GM18517 (cell line): ENCODE measurements around the gene SLC13A3.

Experiments used
- ATAC-seq: cut with Tn5 transposase; IDR thresholded peaks from one replicate; pipeline ENCODE4 v1.9.1; 2021; ENCODE audit warnings: mild to moderate bottlenecking, moderate library complexity; ENCODE audit not compliant: unreplicated experiment

The SLC13A3 gene

DNA sequence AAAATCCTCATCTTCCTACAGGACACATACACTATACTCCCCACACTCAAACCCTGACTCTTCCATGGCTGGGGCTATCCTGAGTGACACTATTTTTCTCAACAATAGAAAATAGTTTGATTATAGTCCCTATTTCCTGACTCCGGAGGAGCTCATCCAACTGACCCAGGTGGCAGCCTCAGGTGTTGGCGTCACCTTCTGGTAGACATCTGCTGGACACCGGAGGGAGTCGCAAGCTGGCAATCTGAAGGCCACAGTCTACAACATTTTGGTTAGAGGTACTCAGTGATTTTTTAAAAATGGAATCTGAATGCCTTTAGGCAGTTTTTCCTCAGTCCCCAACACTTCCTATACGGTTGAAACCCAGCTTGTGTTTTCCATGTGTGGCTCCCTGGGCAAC, 68.6 kb downstream of the SLC13A3 start:
- no peak for ATAC-seq

GRCh38 chr20:46581391-46581790, 69.9 kb downstream of the SLC13A3 start:
- no peak for ATAC-seq

DNA sequence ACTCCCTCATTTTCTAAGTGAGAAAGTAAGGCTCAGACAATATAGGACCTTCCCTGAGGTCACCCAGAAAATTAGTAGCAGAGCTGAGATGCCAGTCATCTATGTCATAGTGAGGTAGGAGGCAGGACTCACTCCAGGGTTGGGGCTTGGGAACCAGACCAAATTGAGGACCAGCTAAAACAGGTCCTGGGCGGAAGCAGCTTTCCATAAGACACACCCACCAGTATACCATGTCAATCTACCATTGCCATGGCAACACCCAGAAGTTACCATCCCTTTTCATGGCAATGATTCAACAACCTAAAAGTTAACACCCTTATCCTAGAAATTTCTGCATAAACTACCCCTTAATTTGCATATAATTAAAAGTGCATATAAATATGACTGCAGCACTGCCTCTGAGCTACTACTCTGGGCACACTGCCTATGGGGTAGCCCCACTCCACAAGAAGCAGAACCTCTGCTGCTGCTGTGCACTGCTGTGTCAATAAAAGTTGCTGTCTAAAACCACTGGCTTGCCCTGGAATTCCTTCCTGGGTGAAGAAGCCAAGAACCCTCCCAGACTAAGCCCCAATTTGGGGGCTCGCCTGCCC, 70.5 kb downstream of the SLC13A3 start:
- no peak for ATAC-seq

GRCh38 chr20:46578745-46579144, 72.5 kb downstream of the SLC13A3 start:
- ATAC-seq: no peak

DNA sequence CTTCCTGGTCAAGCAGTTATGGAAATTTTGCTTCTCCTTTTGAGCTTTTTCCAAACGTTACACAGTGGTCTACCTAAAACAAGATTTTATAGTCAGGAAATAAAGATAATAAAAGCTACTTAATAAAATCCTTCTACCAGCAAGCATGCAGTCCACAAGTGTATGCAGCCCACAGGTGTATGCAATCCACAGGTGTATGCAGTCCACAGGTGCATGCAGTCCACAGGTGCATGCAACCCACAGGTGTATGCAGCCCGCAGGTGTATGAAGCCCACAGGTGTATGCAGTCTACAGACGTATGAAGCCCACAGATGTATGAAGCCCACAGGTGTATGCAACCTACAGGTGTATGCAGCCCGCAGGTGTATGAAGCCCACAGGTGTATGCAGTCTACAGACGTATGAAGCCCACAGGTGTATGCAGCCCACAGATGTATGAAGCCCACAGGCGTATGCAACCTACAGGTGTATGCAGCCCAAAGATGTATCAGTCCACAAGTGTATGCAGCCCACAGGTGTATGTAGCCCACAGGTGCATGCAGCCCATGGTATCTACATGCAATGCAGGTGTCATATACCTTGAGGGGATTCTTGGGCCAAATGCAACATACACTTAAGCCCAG, 74.4 kb downstream of the SLC13A3 start:
- no peak for ATAC-seq

DNA sequence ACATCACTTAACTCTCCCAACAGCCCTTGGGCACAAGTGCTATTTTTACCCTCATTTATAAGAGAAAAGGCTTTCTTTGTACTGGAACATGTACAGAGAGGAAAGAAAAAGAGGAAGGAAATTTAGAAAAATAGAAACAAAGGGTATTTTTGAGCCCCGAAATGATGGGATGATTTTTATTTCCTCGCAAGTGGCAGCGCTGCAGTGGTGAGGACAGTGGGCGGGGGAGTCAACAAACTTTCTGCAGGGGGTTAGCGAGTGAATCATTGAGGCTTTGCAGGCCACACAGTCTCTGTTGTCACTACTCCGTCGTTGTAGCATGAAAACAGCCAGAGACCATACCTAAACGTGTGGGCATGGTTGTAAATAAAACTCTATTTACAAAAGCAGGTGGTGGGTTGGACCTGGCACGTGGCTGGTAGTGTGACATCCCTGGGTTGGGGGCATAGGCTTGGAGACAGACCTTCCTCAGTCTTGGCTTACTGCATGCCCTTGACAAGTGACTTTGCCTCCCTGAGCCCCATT, 75.3 kb downstream of the SLC13A3 start:
- no peak for ATAC-seq

DNA sequence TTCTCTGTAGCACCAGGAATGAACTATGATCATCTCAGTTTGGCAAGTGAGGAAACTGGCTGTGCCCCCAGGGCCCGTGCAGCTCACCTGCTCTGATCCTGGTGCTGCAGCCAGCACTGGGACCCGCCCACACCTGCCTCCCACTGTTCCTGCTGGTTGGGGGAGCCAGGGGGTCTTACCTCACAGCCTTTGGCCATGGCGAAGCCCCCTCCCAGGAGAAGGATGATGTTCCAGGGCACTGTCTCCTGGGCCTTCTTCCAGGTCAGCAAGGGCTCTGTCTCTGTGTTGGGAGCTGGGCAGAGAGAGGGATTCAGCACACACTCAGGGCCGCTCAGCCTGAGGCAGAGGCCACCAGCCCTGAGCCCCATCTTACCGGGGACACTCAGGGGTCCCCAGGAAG, 75.9 kb downstream of the SLC13A3 start:
- no peak for ATAC-seq

GRCh38 chr20:46573788-46574584, 77.3 kb downstream of the SLC13A3 start:
- no peak for ATAC-seq

DNA sequence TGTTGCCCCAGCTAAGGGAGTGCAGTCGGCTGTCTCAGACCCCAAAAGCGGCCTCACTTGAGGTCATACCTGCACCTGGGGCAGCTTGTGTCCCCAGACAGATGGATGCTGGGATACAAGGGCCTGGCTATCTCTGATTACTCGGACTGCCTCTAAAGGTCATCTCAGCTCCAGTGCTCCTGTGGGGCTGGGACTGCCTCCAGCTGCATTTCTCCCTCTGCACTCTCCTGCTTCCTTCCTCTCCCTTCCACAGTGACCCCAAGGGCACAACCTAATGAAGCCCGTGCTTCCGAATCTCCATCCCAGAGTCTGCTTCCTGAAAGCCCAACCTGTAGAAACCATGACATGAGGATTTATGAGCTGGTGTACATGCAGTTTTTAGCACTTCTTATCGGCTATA, 78.0 kb downstream of the SLC13A3 start:
- ATAC-seq: no peak

DNA sequence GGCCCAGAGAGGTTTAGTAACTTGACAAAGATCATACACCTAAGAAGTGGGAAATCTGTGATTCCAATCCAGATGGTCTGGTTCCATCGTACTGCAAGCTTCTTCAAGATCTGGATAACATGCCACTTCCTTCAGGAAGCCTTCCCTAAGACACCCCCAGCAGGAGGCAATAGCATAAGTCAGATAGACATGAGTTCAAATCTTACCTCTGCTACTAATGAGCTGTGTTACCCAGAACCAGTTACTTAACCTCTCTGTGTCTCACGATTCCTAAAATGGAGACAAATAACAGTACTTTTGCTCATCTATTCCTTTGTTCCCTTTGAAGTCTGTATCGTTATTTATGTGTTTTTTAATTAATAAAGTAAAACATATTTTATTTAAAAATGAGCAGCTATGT, 78.5 kb downstream of the SLC13A3 start:
- ATAC-seq: no peak

DNA sequence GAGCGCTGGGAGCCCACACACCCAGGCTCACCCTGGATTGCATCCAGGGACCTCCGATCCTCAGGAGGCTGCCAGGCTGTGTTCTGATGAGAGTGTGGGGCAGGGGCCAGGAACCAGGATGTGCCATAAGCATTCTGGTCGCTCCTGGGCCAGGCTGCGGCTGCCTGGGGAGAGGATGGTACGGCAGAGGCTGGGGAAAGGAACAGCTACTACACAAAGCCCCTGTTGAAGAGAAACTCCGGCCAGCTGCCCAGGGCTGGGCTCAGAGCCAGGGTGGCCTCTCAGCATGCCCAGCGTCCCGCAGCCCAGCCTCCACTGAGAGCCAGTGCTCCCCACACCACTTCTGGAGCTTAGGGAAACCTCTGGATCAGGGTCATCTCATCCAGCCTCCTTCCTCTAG, 79.1 kb downstream of the SLC13A3 start:
- ATAC-seq: no peak

DNA sequence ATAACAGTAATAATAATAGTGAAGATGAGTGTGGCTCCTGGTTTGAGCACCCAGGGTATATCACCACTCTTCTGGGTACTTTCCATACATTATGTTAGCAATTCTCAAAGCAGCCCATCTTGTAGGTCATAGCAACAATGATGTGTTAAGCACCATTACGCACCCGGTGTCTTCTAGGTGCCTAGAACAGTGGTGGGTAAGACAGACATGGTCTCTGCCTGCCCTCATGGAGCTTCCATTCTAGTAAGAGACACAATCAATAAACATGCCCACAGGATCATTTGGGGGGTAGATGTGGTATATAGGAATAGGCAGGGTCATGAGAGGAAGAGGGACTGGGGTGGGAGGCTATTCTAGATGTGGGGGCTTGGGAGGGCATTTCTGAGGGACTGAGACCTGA, 79.8 kb downstream of the SLC13A3 start:
- no peak for ATAC-seq

DNA sequence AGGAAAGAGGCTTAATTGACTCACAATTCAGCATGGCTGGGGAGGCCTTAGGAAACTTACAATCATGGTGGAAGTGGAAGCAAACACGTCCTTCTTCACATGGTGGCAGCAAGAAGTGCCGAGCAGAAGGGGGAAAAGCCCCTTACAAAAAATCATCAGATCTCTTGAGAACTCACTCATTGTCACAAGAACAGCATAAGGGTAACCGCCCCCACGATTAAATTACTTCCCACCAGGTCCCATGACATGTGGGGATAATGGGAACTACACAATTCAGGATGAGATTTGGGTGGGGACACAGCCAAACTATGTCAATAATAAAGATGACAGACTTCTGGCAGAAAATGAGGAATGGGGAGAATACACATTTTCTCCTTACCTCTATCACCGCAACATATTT, 80.3 kb downstream of the SLC13A3 start:
- no peak for ATAC-seq

DNA sequence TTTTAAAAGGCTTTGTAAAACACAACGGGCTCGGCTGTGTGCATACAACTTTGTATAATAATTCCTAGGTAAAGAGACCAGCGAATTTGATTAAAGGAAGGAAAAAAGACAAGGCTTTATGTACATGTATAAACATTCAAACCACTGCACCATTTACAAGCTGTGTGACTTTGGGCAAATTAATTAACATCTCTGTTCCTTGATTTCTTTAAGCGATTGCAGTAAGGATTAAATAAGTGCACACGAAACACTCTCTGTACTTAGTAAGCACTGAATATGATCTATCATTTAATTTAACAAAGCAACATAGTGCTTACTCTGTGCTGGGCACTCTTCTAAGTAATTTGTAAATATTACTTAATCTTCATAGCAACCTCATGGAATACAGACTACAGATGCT, 81.3 kb downstream of the SLC13A3 start:
- ATAC-seq: no peak

DNA sequence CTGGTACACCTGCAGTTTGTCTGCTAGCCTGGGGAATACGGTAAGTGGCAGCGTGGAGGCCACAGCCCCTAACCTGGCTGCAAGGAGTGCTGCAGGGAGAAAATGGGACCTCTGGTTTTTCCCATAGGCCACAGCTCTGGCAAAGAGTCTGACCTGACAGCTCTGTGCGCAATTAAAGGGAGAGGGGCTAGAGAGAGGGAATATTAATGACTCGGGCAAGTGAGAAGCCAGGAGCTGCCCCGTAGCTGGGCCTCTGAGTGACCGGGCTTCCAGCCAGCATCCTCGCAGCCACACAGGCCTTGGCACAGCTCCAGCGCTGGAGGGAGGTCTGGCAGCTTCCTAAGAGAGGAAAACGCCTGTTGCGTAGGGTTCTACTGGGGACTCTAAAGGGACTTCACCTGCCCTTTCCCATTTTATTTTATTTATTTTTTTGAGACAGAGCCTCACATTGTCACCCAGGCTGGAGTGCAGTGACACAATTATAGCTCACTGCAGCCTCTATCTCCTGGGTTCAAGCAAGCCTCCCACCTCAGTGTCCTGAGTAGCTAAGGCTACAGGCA, 82.6 kb downstream of the SLC13A3 start:
- ATAC-seq: no peak

GRCh38 chr20:46566125-46566524, 85.1 kb downstream of the SLC13A3 start:
- no peak for ATAC-seq

- ATAC-seq: no peak
These were observed 86.9 kb downstream of the SLC13A3 start for GRCh38 chr20:46564241-46564957.

DNA sequence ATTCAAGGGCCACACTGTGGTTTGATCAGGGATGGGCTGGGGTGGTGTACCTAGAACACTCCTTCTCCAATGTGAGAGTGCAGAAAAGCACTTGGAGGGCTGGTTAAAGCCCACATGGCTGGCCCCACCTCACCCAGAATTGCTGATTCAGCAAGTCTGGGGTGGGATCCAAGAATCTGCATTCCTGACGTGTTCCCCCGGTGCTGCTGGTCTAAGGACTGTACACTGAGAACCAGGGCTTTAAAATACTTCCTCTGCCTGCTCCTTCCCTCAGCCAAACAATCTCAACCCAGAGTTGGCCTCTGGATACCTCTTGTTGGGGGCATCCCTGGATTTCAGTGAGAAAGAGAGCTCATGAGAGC, 87.4 kb downstream of the SLC13A3 start:
- ATAC-seq: no peak

GRCh38 chr20:46563170-46563859, 87.9 kb downstream of the SLC13A3 start:
- ATAC-seq: no peak

DNA sequence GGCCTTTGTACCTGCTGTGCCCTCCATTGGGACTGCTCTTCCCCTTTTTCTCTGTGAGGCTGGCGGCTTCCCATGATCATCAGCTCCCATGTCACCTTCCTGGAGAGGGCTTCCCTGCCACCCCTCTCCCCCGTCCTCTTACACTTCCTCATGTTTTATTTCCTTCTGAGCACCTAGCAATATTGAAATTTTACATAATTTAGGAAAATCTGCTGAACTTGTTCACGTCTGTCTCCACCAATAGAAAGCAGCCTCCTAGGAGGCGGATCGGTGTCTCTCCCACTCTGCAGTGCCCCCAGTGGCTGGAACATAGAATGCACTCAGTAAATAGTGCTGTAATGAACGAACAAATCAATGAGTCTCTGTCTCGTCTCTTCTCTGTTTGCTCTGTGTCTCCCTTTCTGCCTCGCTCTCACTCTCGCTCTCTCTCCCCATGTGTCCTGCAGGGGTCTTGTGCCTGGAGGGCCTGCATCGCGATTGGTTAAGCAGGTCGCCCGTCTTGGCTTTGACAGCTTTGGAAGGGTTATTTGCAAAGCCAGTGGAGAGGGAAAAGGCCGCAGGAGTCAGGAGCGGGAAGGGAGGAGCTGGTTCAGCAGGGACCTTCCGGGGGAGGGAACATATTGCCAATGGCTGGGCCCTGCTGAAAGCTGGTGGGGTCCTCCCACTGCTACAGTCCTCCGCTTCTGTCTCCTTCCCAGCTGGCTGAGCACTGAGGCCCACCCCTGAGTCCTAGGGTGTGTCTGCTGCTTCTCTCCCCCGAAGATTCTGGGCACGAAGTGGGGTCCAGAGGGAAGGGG, 88.7 kb downstream of the SLC13A3 start:
- ATAC-seq: no peak
